HepG2 (cell line): Measurements from ENCODE around the gene ABHD2. TPM values are rescaled to one million over a fixed set of nuclear protein-coding genes. Genes with fewer than 3 reads are reported as not detected.

Source experiments
- CREBL2 ChIP-seq: sonication (generic); formaldehyde crosslinking; IDR thresholded peaks from 2 replicates; pipeline ENCODE4 v1.8.1; 2023; ENCODE audit warnings: missing genetic modification reagents, mild to moderate bottlenecking, borderline replicate concordance
- FOXM1 ChIP-seq: sonication (generic); formaldehyde crosslinking; IDR thresholded peaks from 2 replicates; pipeline ENCODE4 v1.5.0; 2020; ENCODE audit warnings: missing genetic modification reagents
- HMG20B ChIP-seq: conservative IDR thresholded peaks from 2 replicates; pipeline ENCODE4 v1.6.1; 2016; ENCODE audit warnings: missing genetic modification reagents, missing compliant biosample characterization
- HNF1A ChIP-seq, 2 experiments: sonication (generic) in 1 of 2; formaldehyde crosslinking in 1 of 2; IDR thresholded peaks; 2 replicates each; pipeline versions ENCODE4 v1.4.0 to v1.6.1; 2016 to 2020; ENCODE audit warnings: borderline replicate concordance in 1 of 2, low read depth in 1 of 2, mild to moderate bottlenecking in 1 of 2, missing genetic modification reagents in 1 of 2
- ISX ChIP-seq: sonication (generic); formaldehyde crosslinking; conservative IDR thresholded peaks from 2 replicates; pipeline ENCODE4 v1.5.0; 2020; ENCODE audit warnings: missing genetic modification reagents
- KLF9 ChIP-seq: IDR thresholded peaks from 2 replicates; pipeline ENCODE4 v1.6.1; 2016; ENCODE audit warnings: low read depth
- MAFF ChIP-seq: IDR thresholded peaks from 2 replicates; pipeline ENCODE4 v1.6.1; 2011; ENCODE audit warnings: low read depth, low read length, improper control_type of control experiment
- MIER2 ChIP-seq: IDR thresholded peaks from 2 replicates; pipeline ENCODE4 v1.6.1; 2016; ENCODE audit warnings: missing biosample characterization, missing genetic modification reagents
- MTA3 ChIP-seq: sonication (generic); formaldehyde crosslinking; IDR thresholded peaks from 2 replicates; pipeline ENCODE4 v1.4.0; 2020; ENCODE audit warnings: missing genetic modification reagents
- MYPOP ChIP-seq: sonication (generic); formaldehyde crosslinking; IDR thresholded peaks from 2 replicates; pipeline ENCODE4 v1.8.1; 2023; ENCODE audit warnings: mild to moderate bottlenecking, moderate library complexity, missing genetic modification reagents
- NR2F6 ChIP-seq, 2 experiments: IDR thresholded peaks; 2 replicates each; pipeline ENCODE4 v1.6.1; 2016; ENCODE audit warnings: antibody characterized with exemption in 1 of 2, mild to moderate bottlenecking in 1 of 2
- TBP ChIP-seq: sonication (generic); formaldehyde crosslinking; IDR thresholded peaks from 2 replicates; pipeline ENCODE4 v1.5.0; 2020; ENCODE audit warnings: missing genetic modification reagents
- TBX2 ChIP-seq: sonication (generic); formaldehyde crosslinking; IDR thresholded peaks from 2 replicates; pipeline ENCODE4 v1.5.0; 2020; ENCODE audit warnings: missing genetic modification reagents, mild to moderate bottlenecking, borderline replicate concordance
- U2AF1 ChIP-seq: fragments of 200-400 bp; formaldehyde crosslinking; optimal IDR thresholded peaks from 2 replicates; pipeline ENCODE3; 2017; ENCODE audit warnings: mild to moderate bottlenecking, low read depth, low read length
- polyA plus RNA-seq, 8 experiments: library from polyadenylated mRNA; depleted of rRNA in 3 of 8; stranded (reverse) in 7 of 8; unstranded in 1 of 8; fragments of >200 nt; fragmentation: Illumina TruSeq in 4 of 8; extraction: Trizol in 4 of 8; gene quantifications; 2 replicates each; pipeline versions ENCODE4 v1.2.1 to v1.2.3, GENCODE V29; 2011 to 2016; ENCODE audit warnings: low read depth in 4 of 8, missing spikeins in 1 of 8, mixed read lengths in 1 of 8; ENCODE audit not compliant: insufficient read depth in 1 of 8
- total RNA-seq, 5 experiments: library from RNA; depleted of rRNA; stranded (reverse); fragments of >200 nt; fragmentation: Illumina TruSeq; extraction: Trizol; gene quantifications; 2 replicates each; pipeline ENCODE4 v1.2.3, GENCODE V29; 2016; ENCODE audit warnings: low read depth in 1 of 5
- TF ChIP-seq, protein P1 (sequence below): sonication (generic); formaldehyde crosslinking; IDR thresholded peaks from 2 replicates; pipeline ENCODE4 v1.5.0; 2020; ENCODE audit warnings: missing genetic modification reagents
- TF ChIP-seq, protein P2 (sequence below): sonication (generic); formaldehyde crosslinking; IDR thresholded peaks from 2 replicates; pipeline ENCODE4 v1.4.0; 2020; ENCODE audit warnings: missing genetic modification reagents

The ABHD2 gene
- total and polyA plus RNA-seq, 2 of the 13 experiments (the other 11 are each of a cell fraction or from before 2014, with no cell fraction given), result 14.8 to 22.4 TPM

GRCh38 chr15:89136818-89137772 lies 48.8 kb downstream of the ABHD2 start (continued):
- TF ChIP-seq HNF1A (IDR thresholded peaks at IDR 0.05; ENCODE audit: low read depth) (peak; percentile 60), HNF1A (CRISPR knock-in tag; IDR thresholded peaks at IDR 0.05; ENCODE audit: borderline replicate concordance) (peak; percentile 65; the same call in 1 of the 2 replicates), MTA3 (CRISPR knock-in tag) (no peak), MYPOP (CRISPR knock-in tag) (peak; percentile 71), ISX (no peak), FOXM1 (CRISPR knock-in tag) (no peak), TBP (CRISPR knock-in tag) (no peak), MAFF (0 out of 2 replicates have a peak, but pooled peaks have one; percentile 7), CREBL2 (no peak), NR2F6 (IDR thresholded peaks at IDR 0.05) (no peak; the same call in none of the 2 replicates), NR2F6 (CRISPR knock-in tag; IDR thresholded peaks at IDR 0.05) (peak; percentile 76), KLF9 (CRISPR knock-in tag) (0 out of 2 replicates have a peak, but pooled peaks have one; percentile 43), TBX2 (CRISPR knock-in tag) (peak; percentile 95), HMG20B (peak; percentile 81), U2AF1 (no peak), MIER2 (CRISPR knock-in tag) (peak; percentile 50)
- TF ChIP-seq, protein P1, sequence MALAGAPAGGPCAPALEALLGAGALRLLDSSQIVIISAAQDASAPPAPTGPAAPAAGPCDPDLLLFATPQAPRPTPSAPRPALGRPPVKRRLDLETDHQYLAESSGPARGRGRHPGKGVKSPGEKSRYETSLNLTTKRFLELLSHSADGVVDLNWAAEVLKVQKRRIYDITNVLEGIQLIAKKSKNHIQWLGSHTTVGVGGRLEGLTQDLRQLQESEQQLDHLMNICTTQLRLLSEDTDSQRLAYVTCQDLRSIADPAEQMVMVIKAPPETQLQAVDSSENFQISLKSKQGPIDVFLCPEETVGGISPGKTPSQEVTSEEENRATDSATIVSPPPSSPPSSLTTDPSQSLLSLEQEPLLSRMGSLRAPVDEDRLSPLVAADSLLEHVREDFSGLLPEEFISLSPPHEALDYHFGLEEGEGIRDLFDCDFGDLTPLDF, result no peak
- TF ChIP-seq, protein P2, sequence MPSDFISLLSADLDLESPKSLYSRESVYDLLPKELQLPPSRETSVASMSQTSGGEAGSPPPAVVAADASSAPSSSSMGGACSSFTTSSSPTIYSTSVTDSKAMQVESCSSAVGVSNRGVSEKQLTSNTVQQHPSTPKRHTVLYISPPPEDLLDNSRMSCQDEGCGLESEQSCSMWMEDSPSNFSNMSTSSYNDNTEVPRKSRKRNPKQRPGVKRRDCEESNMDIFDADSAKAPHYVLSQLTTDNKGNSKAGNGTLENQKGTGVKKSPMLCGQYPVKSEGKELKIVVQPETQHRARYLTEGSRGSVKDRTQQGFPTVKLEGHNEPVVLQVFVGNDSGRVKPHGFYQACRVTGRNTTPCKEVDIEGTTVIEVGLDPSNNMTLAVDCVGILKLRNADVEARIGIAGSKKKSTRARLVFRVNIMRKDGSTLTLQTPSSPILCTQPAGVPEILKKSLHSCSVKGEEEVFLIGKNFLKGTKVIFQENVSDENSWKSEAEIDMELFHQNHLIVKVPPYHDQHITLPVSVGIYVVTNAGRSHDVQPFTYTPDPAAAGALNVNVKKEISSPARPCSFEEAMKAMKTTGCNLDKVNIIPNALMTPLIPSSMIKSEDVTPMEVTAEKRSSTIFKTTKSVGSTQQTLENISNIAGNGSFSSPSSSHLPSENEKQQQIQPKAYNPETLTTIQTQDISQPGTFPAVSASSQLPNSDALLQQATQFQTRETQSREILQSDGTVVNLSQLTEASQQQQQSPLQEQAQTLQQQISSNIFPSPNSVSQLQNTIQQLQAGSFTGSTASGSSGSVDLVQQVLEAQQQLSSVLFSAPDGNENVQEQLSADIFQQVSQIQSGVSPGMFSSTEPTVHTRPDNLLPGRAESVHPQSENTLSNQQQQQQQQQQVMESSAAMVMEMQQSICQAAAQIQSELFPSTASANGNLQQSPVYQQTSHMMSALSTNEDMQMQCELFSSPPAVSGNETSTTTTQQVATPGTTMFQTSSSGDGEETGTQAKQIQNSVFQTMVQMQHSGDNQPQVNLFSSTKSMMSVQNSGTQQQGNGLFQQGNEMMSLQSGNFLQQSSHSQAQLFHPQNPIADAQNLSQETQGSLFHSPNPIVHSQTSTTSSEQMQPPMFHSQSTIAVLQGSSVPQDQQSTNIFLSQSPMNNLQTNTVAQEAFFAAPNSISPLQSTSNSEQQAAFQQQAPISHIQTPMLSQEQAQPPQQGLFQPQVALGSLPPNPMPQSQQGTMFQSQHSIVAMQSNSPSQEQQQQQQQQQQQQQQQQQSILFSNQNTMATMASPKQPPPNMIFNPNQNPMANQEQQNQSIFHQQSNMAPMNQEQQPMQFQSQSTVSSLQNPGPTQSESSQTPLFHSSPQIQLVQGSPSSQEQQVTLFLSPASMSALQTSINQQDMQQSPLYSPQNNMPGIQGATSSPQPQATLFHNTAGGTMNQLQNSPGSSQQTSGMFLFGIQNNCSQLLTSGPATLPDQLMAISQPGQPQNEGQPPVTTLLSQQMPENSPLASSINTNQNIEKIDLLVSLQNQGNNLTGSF (CRISPR knock-in tag), result no peak
